NT2/D1 (cell line): Measurements from ENCODE around the gene MNX1.
A peak's percentile ranks its signal among the peaks of the same experiment; 100 is the strongest.

ENCODE experiments used
- DNase-seq: peaks from one replicate; pipeline ENCODE4 v3.0.0-alpha.2; 2011; ENCODE audit warnings: low read depth, low spot score
- H3K27me3 ChIP-seq: 2 replicates; pipeline ENCODE4 v1.6.0; 2011; ENCODE audit warnings: mild to moderate bottlenecking; ENCODE audit not compliant: insufficient read length, insufficient read depth
- H3K36me3 ChIP-seq: 2 replicates; pipeline ENCODE4 v1.6.1; 2011; ENCODE audit warnings: mild to moderate bottlenecking, low read length, mixed read lengths; ENCODE audit not compliant: insufficient read depth, insufficient read length
- H3K4me1 ChIP-seq: 2 replicates; pipeline ENCODE4 v1.5.1; 2011; ENCODE audit not compliant: insufficient read depth, insufficient read length
- H3K4me3 ChIP-seq: 2 replicates; pipeline ENCODE4 v1.5.1; 2011; ENCODE audit warnings: low read depth; ENCODE audit not compliant: insufficient read length
- H3K9ac ChIP-seq: 2 replicates; pipeline ENCODE4 v1.6.0; 2011; ENCODE audit warnings: low read depth; ENCODE audit not compliant: insufficient read length
- H3K9me3 ChIP-seq: 2 replicates; pipeline ENCODE4 v1.5.1; 2011; ENCODE audit warnings: mild to moderate bottlenecking, low read length; ENCODE audit not compliant: insufficient read depth
- SUZ12 ChIP-seq: IDR thresholded peaks from 2 replicates; pipeline ENCODE4 v1.6.1; 2011; ENCODE audit not compliant: insufficient read length, insufficient read depth; ENCODE audit errors: extremely low read depth
- YY1 ChIP-seq: IDR thresholded peaks from 2 replicates; pipeline ENCODE4 v1.6.1; 2011; ENCODE audit not compliant: insufficient read length, insufficient read depth
- ZNF274 ChIP-seq: IDR thresholded peaks from 2 replicates; pipeline ENCODE4 v1.6.1; 2011; ENCODE audit warnings: mild to moderate bottlenecking, low read depth, low read length

The MNX1 gene

DNA sequence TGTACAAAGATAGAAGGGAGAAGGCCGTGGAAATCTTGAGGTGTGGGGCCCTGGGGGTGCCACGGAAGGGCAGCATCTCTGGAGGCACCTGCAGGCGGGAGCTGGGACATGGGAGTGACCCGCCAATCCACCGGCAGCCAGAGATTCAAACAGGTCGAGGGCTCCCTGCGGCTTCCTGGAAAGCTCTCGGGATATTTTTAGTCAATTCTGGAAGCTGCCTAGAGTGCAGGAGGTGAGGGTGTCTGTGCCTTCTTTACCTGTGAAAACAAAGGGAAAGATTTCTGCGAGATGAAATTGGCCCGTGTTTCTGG lies 16.6 kb downstream of the MNX1 start:
- Histone ChIP-seq H3K4me1 (no peaks in the 10 kb centered on the region), H3K36me3 (no peaks in the 10 kb centered on the region), H3K9ac (no peak overlapping the region), H3K27me3 (peaks cover 30% of the 10 kb centered on the region), H3K9me3 (no peaks in the 10 kb centered on the region), H3K4me3 (no peak overlapping the region)
- no peak for DNase-seq
- no peak for TF ChIP-seq SUZ12
- TF ChIP-seq YY1: no peak
- no peak for TF ChIP-seq ZNF274

DNA sequence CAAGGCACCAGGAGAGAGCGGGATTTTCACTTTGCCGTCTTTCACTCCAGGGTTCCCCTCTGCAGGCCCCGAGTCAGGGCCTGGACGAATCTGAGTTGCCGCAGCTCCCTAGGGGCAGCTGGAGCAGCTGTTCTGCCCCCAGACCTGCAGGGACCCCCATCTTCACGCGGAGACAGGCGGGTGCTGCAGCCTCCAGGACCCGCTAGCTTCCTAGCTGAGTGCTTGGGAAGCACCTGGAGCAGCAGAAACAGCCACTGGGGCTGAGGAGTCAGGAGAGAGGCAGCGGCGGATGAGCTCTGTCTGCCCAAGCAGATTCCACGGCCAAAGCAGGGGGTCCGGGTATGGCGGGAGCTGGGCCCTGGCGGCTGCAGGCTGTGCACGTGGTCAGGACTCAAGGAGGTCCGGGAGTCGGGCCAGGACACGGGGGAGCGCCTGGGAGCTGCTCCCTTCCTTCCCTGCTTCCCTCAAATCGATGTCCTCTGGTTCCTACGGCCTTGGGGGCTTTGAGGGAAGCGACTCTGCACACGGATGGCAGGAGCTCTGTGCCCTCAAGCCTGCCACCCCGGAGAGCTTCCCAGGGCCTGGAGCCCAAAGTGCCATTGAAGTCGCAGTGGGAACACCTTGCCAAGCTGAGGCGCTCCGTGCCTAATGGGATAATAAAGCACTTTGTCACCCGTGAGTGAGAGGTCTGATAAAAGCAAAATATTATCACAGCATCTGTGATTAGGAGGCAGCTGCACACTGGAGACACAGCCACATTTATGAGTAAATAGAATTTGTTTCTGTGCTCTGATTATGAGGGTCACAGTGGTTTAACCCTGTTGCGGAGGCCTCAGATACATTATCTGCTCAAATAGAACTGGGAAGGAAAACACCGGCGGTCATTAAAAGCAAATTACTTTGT lies 17.2 kb downstream of the MNX1 start:
- no peak for DNase-seq
- no peaks in the 10 kb centered on the region for H3K4me1 ChIP-seq
- H3K36me3 ChIP-seq: no peaks in the 10 kb centered on the region
- peaks cover 24% of the 10 kb centered on the region for H3K27me3 ChIP-seq
- no peak overlapping the region for H3K4me3 ChIP-seq
- H3K9ac ChIP-seq: peak overlapping the region; percentile 21
- no peaks in the 10 kb centered on the region for H3K9me3 ChIP-seq
- TF ChIP-seq SUZ12: no peak
- no peak for TF ChIP-seq YY1
- no peak for TF ChIP-seq ZNF274

DNA sequence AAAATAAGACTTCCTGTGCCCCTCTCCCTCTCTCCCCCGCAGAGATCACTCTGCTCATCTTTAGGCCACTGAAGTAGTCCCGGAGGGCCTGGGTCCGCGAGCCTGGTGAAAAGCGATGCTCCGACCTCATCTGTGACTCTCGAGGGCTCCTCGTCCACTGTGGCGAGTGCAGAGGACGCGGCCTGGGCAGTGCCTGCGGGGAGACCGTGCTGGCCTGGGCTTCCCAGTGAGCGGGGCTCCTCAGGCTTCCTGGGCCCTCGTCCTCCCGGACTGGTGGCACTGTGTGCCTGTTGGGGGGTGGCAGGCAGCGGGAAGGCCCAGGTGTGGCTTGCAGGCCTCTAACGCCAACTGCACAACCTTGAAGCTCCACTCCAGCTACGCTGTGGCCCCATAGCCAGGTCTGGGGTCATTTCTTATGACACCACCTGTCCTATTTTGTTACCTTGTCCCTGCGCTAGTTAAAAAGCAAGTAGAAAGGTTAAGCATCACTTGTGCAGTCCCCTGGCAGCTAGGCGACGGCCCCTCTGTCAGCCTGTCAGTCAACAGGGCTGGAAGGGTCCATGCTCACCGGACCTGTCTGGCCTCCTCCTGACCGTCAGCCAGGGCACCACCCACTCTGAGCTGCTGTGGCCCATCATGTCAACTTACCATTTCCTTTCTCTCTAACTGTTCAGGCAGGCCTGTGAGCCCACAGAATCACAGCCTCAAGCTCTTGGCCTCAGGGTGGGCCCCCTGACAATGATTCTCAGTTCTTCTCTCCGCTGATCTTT lies 20.5 kb downstream of the MNX1 start:
- H3K4me3 ChIP-seq: no peak overlapping the region
- H3K4me1 ChIP-seq: peaks cover 2% of the 10 kb centered on the region
- H3K9ac ChIP-seq: no peak overlapping the region
- no peaks in the 10 kb centered on the region for H3K27me3 ChIP-seq
- no peaks in the 10 kb centered on the region for H3K9me3 ChIP-seq
- no peak for DNase-seq
- no peak for TF ChIP-seq SUZ12
- TF ChIP-seq YY1: no peak
- TF ChIP-seq ZNF274: no peak
- no peaks in the 10 kb centered on the region for H3K36me3 ChIP-seq

DNA sequence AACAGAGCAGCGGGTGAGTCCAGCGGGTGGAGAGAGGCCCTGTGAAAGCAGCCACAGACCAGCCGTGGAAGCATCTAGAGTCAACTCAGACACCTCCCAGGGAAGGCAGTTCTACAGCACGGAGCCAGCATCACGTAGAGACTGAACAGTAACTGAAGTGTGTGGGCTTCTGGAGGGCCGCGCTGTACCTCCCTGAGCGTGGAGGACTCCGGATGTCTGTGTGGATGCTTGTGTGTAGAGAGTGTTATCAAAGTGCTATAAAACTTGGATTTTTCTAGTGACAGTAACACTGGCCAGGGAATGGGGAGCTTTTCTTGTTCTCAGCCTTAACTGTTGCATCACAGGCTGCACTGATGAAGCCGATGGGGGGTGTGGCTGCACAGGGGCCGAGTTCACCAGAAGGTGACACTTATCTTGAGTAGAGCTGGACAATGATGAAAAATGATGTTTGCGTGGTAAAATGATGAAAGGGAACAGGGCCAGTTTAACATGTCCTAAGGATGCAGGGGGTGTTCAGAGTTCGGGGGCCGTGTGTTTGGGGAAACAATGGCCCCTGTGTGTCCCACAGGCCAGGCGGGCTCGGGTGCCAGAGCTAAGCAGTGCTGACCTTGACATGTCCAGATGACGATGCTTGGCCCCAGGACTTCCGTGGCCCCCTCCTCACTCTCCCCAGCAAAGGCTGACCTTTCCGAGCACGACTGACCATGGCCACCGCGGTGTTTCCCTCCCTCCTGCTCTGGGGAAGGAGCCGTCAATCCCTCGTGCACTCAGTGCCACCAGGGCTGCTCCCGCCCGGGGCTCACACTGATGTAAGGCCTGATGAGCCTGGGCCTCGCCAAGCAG lies 21.9 kb downstream of the MNX1 start:
- no peaks in the 10 kb centered on the region for H3K9me3 ChIP-seq
- H3K4me1 ChIP-seq: peaks cover 2% of the 10 kb centered on the region
- H3K9ac ChIP-seq: no peak overlapping the region
- no peak overlapping the region for H3K4me3 ChIP-seq
- no peak for TF ChIP-seq YY1
- no peak for TF ChIP-seq SUZ12
- no peak for TF ChIP-seq ZNF274
- no peaks in the 10 kb centered on the region for H3K27me3 ChIP-seq
- no peaks in the 10 kb centered on the region for H3K36me3 ChIP-seq
- no peak for DNase-seq

DNA sequence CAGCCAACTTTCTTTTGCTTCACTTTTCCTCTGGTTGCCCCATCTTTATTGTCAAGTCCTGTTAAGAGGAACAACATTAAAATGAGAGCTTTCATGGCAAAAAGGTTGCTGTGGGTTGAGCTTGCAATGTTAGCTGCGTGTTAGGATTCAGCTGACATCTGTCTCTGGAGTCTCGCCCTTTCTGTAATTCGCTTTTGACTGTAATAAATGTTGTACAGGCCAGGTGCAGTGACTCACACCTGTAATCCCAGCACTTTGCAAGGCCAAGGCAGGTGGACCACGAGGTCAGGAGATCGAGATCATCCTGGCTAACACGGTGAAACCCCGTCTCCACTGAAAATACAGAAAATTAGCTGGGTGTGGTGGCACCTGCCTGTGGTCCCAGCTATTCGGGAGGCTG lies 24.1 kb downstream of the MNX1 start:
- no peak for DNase-seq
- H3K27me3 ChIP-seq: no peaks in the 10 kb centered on the region
- H3K9ac ChIP-seq: no peak overlapping the region
- peaks cover 2% of the 10 kb centered on the region for H3K4me1 ChIP-seq
- no peaks in the 10 kb centered on the region for H3K9me3 ChIP-seq
- H3K4me3 ChIP-seq: no peak overlapping the region
- H3K36me3 ChIP-seq: peaks cover 2% of the 10 kb centered on the region
- TF ChIP-seq YY1 (no peak), SUZ12 (no peak), ZNF274 (no peak)

DNA sequence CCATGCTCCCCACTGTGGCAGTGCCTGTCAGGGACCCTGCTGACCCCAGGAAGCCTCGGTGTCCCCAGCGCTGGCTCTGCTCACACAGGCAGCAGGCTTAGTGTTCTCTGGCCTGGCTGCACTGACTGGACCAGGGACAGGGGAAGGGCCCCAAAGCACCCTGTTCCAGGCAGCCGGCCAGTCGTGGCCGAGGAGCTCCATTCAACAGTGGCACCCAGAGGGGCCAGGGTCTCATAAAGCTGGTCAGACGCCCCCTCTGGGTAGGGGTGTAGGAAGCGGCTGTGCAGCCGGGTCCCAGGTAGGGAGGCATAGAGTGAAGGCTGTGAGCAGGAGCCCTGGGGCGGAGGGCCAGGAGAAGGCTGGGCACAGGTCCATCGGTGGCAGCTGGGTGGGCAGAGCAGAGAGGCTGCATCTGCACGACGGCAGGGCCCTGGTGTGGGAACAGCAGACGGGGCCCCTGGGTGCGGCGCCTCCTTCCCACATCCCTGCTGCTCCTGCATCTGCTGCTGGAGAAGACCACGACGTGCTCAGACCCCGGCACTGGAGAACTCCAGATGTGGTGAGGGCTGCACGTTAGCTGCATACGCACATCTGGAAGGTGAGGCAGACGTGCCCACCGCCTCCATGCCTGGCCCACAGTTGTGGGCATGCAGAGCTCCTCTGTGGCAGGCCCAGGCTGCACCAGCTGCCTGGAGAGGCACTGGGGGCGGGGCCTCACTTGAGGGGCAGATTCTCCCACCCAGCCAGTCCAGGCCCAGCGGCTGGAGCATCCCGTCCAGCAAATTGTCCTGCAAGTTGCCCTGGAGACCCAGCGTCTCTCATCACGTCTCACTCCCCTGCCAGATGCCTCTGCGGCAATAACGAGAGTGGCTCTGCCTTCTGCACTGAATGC lies 25.1 kb downstream of the MNX1 start:
- TF ChIP-seq ZNF274 (no peak), SUZ12 (no peak)

More for the DNA sequence above, 25.1 kb downstream of the MNX1 start:
- Histone ChIP-seq H3K9me3 (no peaks in the 10 kb centered on the region), H3K4me3 (no peak overlapping the region), H3K36me3 (peaks cover 7% of the 10 kb centered on the region), H3K27me3 (no peaks in the 10 kb centered on the region), H3K9ac (no peak overlapping the region), H3K4me1 (peaks cover 2% of the 10 kb centered on the region)
- no peak for DNase-seq
